Kidney epithelial cell (primary cell): ENCODE data around the gene SETBP1. TPM values are rescaled to one million over a fixed set of nuclear protein-coding genes. Genes with fewer than 3 reads are reported as not detected.

ENCODE experiments used
- DNase-seq: peaks from one replicate; pipeline ENCODE4 v3.0.0-alpha.2; 2010; ENCODE audit warnings: low read depth
- H3K27me3 ChIP-seq: 2 replicates; pipeline ENCODE4 v1.6.0; 2011; ENCODE audit warnings: low read length; ENCODE audit not compliant: control insufficient read depth, insufficient read depth
- H3K36me3 ChIP-seq: 2 replicates; pipeline ENCODE4 v1.5.1; 2011; ENCODE audit warnings: low read length; ENCODE audit not compliant: control insufficient read depth, insufficient read depth
- H3K4me3 ChIP-seq: 2 replicates; pipeline ENCODE4 v1.5.1; 2011; ENCODE audit warnings: low read depth, mild to moderate bottlenecking, control low read depth, low read length
- CTCF ChIP-seq: IDR thresholded peaks from 2 replicates; pipeline ENCODE4 v1.5.1; 2011; ENCODE audit warnings: mild to moderate bottlenecking, moderate library complexity, low read length, control low read depth, inconsistent platforms; ENCODE audit not compliant: insufficient read depth, poor library complexity, severe bottlenecking
- total RNA-seq: library from RNA; depleted of rRNA; stranded (reverse); fragments of >200 nt; gene quantifications from 2 replicates; pipeline ENCODE4 v1.2.3, GENCODE V29; 2015

Gene SETBP1
- 2.9 and 3.4 TPM in 2 replicates for total RNA-seq

GRCh38 chr18:44680273-44681075, at the start of gene SETBP1:
Gene SETBP1 (plus strand): TSS chr18:44680888. CDS start chr18:44701347, 20,459 bp downstream.
- H3K4me3 ChIP-seq, result peak within 1 kb of the TSS; percentile 72
- no peaks in the 10 kb centered on the region for H3K36me3 ChIP-seq
- DNase-seq, result no peak
- no peaks in the 10 kb centered on the region for H3K27me3 ChIP-seq
- peak; percentile 5 for TF ChIP-seq CTCF

- Histone ChIP-seq H3K4me3 (no peak overlapping the region), H3K27me3 (no peaks in the 10 kb centered on the region), H3K36me3 (no peaks in the 10 kb centered on the region)
- no peak for DNase-seq
- TF ChIP-seq CTCF, result no peak
These were observed 48.1 kb upstream of the SETBP1 start for GRCh38 chr18:44632469-44633145.

GRCh38 chr18:44635546-44635945, 45.1 kb upstream of the SETBP1 start:
- Histone ChIP-seq H3K27me3 (no peaks in the 10 kb centered on the region), H3K36me3 (no peaks in the 10 kb centered on the region)
- no peak for TF ChIP-seq CTCF

GRCh38 chr18:44636241-44636640, 44.4 kb upstream of the SETBP1 start:
- DNase-seq, result no peak
- TF ChIP-seq CTCF, result no peak
- H3K4me3 ChIP-seq, result no peak overlapping the region
- no peaks in the 10 kb centered on the region for H3K27me3 ChIP-seq
- H3K36me3 ChIP-seq, result no peaks in the 10 kb centered on the region

More at GRCh38 chr18:44635546-44635945, 45.1 kb upstream of the SETBP1 start:
- no peak for DNase-seq
- no peak overlapping the region for H3K4me3 ChIP-seq

- H3K27me3 ChIP-seq, result no peaks in the 10 kb centered on the region
- peak; percentile 87 for DNase-seq
- no peak overlapping the region for H3K4me3 ChIP-seq
- no peak for TF ChIP-seq CTCF
- no peaks in the 10 kb centered on the region for H3K36me3 ChIP-seq
These were observed 43.3 kb upstream of the SETBP1 start for GRCh38 chr18:44637210-44638033.
